HG02763 (cell line): ENCODE data around the gene SPRN.

Source experiments
- ATAC-seq: cut with Tn5 transposase; IDR thresholded peaks from one replicate; pipeline ENCODE4 v1.9.1; 2021; ENCODE audit warnings: mild to moderate bottlenecking, moderate library complexity; ENCODE audit not compliant: unreplicated experiment

Gene SPRN

GRCh38 chr10:133457100-133457841, 32.8 kb upstream of the SPRN start:
- ATAC-seq, result no peak

- ATAC-seq, result no peak
Measured at GRCh38 chr10:133456041-133456951, 31.9 kb upstream of the SPRN start.

GRCh38 chr10:133455611-133456031, 31.2 kb upstream of the SPRN start:
- no peak for ATAC-seq

- no peak for ATAC-seq
Measured at GRCh38 chr10:133455196-133455595, 30.8 kb upstream of the SPRN start.

- no peak for ATAC-seq
Measured at GRCh38 chr10:133454204-133454893, 29.9 kb upstream of the SPRN start.

- no peak for ATAC-seq
Measured at GRCh38 chr10:133453516-133454203, 29.2 kb upstream of the SPRN start, which contains the start of gene SCART1. TSS of gene SCART1 (plus strand) at chr10:133453945. CDS start at chr10:133453998, 53 bp downstream.

GRCh38 chr10:133452453-133452852, 28.0 kb upstream of the SPRN start:
- ATAC-seq, result no peak

- no peak for ATAC-seq
Measured at GRCh38 chr10:133451346-133451745, 26.9 kb upstream of the SPRN start.

GRCh38 chr10:133448120-133448519, 23.7 kb upstream of the SPRN start:
- no peak for ATAC-seq

GRCh38 chr10:133446979-133447378, 22.6 kb upstream of the SPRN start:
- no peak for ATAC-seq

GRCh38 chr10:133445751-133446708, 21.6 kb upstream of the SPRN start:
- ATAC-seq, result no peak

- no peak for ATAC-seq
Measured at GRCh38 chr10:133445268-133445732, 20.9 kb upstream of the SPRN start.

GRCh38 chr10:133444342-133445267, 20.2 kb upstream of the SPRN start:
- no peak for ATAC-seq

GRCh38 chr10:133442967-133443924, 18.8 kb upstream of the SPRN start:
- ATAC-seq, result no peak

- ATAC-seq, result no peak
Measured at GRCh38 chr10:133442191-133442966, 18.0 kb upstream of the SPRN start.

GRCh38 chr10:133441780-133442179, 17.4 kb upstream of the SPRN start:
- no peak for ATAC-seq
